HG02870 (cell line): Measurements from ENCODE around the gene TRAF3IP1.

Source experiments
- ATAC-seq: cut with Tn5 transposase; IDR thresholded peaks from one replicate; pipeline ENCODE4 v1.9.1; 2021; ENCODE audit warnings: mild to moderate bottlenecking, moderate library complexity; ENCODE audit not compliant: unreplicated experiment

Gene TRAF3IP1

DNA sequence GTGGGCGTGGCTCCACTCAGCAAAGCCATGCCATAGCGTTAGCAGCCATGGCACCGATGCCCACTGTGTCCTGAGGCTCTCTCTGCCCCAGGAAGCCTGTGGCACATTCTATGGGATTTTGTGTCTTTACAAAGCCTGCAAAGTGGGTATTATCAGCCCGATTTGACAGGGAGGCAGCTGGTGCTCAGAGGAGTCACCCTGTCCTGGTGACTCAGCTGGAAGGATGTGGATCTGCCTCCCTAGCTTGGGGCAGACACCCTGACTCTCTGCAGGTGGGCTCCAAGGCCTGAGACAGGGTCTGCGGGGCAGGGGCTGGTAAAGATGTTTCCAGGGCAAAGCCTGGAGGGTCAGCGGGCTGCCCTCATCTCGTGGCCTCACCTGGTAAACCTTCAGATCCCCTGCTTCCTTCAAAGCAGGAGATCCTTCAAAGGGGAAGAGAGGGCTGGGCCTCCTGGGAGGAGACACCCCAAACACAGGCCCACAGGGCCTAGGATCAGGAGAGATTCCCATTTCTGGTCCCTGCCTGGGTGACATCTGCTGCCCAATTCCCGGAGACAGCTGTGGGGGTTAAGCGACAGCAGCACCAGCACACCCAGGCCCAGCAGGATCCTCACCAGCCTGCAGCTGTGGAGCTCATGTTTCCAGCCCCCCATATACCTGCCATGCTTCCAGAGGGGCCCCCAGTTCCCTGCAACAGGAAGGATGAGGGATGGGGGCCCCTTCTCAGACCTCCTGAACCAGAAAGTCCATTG, 103.4 kb downstream of the TRAF3IP1 start:
- ATAC-seq: no peak

GRCh38 chr2:238424313-238424700, 104.0 kb downstream of the TRAF3IP1 start:
- no peak for ATAC-seq

GRCh38 chr2:238425505-238425978, 105.2 kb downstream of the TRAF3IP1 start:
- ATAC-seq: no peak

DNA sequence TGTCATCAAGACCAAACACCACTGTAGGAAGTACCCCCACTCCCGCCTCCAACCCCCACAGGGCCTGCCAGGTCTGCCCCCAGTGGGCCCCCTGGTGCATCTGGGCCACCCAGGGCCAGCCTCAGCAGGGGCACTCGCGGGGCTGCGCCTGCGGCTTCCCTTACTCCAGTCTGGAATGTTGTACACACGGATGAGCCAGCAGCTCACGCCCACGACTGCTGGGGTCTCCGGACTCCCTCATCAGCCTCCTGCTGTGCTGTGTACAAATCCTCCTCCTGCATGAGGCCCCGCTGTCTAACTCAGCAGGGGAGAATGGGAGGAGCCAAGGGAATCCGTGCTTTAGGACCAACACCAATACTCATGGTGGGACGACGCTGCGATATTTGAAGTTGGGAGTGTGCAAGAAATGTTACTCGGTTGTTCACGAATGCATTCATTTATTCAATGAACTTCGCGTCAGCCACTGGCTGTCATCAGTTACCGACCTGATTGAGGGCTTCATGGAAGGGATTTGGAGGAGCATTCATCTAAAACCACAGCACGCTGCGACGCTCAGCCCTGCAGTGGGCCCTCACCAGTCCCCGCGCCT, 105.8 kb downstream of the TRAF3IP1 start:
- peak; percentile 15 for ATAC-seq

- peak; percentile 76 for ATAC-seq
Observed at GRCh38 chr2:238426568-238427434, 106.5 kb downstream of the TRAF3IP1 start, which contains the start of gene ASB1. TSS of gene ASB1 (plus strand) at chr2:238426927. CDS start at chr2:238427071, 144 bp downstream.

GRCh38 chr2:238427435-238428162, 107.3 kb downstream of the TRAF3IP1 start:
- no peak for ATAC-seq

GRCh38 chr2:238428866-238429265, 108.5 kb downstream of the TRAF3IP1 start:
- no peak for ATAC-seq

- ATAC-seq: no peak
Observed at GRCh38 chr2:238430781-238431180, 110.5 kb downstream of the TRAF3IP1 start.

DNA sequence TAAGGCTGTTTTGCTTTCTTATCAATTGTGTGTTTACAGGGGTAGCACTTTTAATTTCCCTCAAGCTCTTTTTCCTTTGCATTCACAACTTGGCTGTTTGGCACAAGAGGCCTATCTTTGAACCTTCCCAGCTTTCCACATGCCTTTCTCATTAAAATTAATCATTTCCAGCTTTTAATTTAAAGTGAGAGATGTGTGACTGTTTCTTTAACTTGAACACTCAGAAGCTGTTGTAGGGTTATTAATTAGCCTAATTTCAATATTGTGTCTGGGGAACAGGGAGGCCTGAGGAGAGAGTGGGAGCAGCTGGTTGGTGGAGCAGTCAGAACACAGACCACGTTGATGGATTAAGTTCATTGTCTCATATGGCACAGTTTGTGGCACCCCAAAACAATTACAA, 111.1 kb downstream of the TRAF3IP1 start:
- ATAC-seq: no peak

DNA sequence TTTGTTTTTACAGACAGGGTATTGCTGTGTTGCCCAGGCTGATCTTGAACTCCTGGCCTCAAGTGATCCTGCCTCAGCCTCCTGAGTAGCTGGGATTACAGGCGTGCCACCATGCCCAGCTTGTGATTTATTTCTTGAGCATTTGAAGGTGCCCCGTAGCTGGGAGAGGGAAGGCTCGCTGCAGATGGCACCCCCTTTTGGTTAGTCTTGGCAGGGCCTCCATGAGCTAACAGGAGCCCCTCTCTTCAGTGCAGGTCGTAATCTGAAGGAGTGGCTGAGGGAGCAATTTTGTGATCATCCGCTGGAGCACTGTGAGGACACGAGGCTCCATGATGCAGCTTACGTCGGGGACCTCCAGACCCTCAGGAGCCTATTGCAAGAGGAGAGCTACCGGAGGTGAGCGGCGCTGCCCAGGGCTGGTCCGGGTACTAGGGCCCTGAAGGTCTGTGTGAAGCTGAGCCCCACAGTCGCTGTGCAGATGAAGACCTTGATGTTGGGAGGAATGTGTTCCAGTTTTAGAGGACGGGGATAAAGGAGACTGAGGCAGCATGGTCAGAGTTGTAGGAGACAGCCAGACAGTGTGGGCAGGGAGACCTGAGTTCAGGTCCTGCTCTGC, 113.1 kb downstream of the TRAF3IP1 start:
- ATAC-seq: no peak

- ATAC-seq: no peak
Observed at GRCh38 chr2:238433941-238434845, 113.9 kb downstream of the TRAF3IP1 start.

- no peak for ATAC-seq
Observed at GRCh38 chr2:238434846-238435751, 114.8 kb downstream of the TRAF3IP1 start.

DNA sequence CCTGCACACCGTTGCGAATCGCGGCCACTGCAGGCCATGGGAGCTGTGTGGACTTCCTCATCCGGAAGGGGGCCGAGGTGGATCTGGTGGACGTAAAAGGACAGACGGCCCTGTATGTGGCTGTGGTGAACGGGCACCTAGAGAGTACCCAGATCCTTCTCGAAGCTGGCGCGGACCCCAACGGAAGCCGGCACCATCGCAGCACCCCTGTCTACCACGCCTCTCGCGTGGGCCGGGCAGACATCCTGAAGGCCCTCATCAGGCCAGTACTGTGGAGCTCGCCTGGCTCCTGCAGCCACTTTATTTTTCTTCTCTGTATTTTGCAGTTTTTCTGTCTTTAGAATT, 115.4 kb downstream of the TRAF3IP1 start:
- no peak for ATAC-seq

GRCh38 chr2:238438856-238439849, 118.8 kb downstream of the TRAF3IP1 start:
- no peak for ATAC-seq

DNA sequence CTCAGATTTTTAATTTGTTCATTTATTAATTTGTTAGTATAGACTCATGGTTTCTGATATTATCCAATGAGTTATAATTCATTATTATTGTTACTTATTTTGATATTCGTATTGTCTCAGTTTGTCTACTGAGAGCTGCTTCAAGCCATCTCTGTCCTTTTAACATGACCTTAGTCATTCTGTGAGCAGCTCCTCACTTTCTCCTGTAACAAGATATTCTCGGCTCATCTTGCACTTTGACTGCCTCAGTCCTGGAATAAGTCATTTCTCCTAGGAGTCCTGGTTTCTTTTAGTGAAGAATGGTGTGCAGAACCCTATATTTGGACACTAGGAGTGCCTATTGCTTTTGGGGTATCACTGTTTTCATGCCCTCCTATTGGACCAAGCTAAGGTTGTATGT, 119.6 kb downstream of the TRAF3IP1 start:
- ATAC-seq: no peak

DNA sequence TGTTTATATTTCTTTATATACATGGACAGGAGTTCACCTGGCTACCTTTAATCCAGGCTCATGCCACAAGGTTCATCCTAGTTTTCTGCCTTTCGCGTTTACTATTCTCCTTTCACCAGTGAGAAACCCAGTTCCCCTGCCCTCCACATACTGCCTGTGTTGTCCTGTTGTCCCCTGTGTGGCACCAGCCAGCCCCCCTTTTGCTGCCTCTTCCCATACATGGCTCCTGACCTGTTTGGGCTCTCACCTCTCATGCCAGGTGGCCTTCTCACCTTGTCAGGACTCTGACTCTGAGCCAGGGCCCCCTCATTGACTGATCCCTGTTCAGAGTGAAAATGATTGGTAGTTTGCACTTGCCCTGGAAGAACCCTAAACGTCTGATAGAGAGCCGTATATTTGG, 120.0 kb downstream of the TRAF3IP1 start:
- ATAC-seq: no peak

DNA sequence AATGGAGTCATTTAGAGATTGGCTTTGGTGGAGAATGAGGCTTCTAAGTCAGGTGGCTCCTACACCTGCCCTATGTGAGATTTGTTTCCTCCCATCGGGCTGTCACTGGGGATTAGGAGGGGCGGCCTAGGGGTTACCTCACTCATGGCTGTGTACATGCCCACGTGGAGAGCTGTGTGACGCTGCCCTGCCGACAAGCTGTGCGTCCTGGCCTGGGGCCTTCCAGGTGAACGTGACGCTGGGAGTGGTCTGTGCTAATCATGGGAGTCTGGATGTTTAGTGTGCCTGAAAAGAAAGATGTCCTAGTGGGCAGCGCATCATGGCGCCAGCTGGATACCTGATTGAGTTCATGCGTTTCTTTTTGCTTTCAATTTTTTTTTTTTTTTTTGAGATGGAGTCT, 120.4 kb downstream of the TRAF3IP1 start:
- ATAC-seq: no peak
